ENCODE measurements around the gene ANO9.
"Not testable (repeated sequence)": the region's sequence is repeated elsewhere in the genome, so short reads cannot be mapped to it uniquely, and the experiment has no call there.

ANO9 gene

DNA sequence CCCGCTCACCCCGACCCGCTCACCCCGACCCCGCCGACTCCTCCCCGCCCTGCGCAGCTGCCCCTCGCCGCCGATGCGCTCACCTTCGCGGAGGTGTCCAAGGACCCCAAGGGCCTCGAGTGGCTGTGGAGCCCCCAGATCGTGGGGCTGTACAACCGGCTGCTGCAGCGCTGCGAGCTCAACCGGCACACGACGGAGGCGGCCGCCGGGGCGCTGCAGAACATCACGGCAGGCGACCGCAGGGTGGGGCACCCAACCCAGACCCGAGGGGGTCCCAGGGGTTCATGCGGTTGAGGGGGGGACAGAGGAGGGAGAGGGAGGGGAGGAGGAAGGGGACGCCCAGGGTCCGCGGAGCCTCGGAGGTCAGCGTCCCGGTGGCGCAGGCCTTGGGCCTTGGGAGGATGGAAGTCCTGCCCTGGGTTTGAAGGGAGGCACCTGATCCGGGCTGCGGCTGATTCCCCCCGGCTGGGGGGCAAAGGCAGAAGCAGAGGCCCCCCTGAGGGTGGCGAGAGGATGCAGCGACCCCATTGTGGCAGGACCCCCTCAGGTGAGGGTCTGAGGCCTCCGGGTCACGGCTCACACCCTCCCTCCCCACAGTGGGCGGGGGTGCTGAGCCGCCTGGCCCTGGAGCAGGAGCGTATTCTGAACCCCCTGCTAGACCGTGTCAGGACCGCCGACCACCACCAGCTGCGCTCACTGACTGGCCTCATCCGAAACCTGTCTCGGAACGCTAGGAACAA is 38.6 kb downstream of the ANO9 start:
- DNase-seq (ENCODE audit: low spot score) = no peak

DNA sequence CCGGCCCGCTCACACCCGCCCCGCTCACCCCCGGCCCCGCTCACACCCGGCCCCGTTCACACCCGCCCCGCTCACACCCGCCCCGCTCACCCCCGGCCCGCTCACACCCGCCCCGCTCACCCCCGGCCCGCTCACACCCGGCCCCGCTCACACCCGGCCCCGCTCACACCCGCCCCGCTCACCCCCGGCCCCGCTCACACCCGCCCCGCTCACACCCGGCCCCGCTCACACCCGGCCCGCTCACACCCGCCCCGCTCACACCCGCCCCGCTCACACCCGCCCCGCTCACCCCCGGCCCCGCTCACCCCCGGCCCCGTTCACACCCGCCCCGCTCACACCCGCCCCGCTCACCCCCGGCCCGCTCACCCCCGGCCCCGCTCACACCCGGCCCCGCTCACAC is 40.6 kb downstream of the ANO9 start:
- DNase-seq (ENCODE audit: low spot score) = not testable (repeated sequence)

DNA sequence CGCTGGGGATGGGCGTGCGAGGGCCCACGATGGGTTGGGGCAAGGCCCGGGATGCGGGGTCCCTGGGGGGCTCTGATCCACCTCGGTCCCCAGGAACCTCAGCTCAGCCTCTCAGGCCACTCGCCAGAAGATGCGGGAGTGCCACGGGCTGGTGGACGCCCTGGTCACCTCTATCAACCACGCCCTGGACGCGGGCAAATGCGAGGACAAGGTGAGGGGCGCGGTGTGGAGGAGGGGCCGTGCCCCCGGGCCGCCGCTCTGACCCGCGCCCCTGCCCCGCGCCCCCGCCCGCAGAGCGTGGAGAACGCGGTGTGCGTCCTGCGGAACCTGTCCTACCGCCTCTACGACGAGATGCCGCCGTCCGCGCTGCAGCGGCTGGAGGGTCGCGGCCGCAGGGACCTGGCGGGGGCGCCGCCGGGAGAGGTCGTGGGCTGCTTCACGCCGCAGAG is 41.5 kb downstream of the ANO9 start:
- DNase-seq (ENCODE audit: low spot score) = no peak

DNA sequence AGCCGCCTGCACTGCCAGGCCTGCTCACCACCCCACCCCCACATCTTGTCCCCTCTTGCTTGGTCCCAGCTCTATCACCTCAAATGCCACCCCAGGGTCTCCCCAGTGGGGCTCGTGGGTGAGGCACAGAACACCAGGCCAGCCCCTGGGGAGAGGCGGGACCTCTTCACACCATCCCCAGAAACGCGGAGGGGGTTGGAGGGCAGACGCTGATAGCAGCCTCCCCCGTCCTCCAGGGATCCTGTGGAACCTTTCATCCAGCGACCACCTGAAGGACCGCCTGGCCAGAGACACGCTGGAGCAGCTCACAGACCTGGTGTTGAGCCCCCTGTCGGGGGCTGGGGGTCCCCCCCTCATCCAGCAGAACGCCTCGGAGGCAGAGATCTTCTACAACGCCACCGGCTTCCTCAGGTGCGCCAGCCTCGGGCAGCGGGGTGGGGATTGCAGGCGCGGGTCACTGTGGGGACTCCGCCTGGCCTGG is 42.0 kb downstream of the ANO9 start:
- DNase-seq (ENCODE audit: low spot score) = no peak

DNA sequence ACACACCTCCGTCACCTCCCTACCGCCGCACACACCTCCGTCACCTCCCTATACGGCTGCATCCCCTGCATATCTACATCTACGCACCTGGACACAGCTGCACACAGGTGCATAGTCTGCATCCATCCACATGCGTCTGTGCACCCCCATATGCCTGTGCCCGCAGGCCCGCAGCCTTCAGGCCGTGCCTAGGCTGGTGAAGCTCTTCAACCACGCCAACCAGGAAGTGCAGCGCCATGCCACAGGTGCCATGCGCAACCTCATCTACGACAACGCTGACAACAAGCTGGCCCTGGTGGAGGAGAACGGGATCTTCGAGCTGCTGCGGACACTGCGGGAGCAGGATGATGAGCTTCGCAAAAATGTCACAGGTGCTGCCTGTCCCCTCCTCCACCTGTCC is 43.0 kb downstream of the ANO9 start:
- no peak for DNase-seq (ENCODE audit: low spot score)

DNA sequence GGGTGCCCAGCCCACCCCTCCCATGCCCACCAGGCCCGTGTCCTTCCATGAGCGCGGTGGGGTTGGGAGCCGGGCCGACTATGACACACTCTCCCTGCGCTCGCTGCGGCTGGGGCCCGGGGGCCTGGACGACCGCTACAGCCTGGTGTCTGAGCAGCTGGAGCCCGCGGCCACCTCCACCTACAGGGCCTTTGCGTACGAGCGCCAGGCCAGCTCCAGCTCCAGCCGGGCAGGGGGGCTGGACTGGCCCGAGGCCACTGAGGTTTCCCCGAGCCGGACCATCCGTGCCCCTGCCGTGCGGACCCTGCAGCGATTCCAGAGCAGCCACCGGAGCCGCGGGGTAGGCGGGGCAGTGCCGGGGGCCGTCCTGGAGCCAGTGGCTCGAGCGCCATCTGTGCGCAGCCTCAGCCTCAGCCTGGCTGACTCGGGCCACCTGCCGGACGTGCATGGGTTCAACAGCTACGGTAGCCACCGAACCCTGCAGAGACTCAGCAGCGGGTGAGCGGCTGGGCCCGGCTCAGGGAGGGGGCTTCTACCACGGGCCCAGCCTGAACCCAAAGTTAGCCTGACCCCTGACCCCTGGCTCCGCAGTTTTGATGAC is 44.8 kb downstream of the ANO9 start:
- DNase-seq (ENCODE audit: low spot score) = peak; percentile 61

DNA sequence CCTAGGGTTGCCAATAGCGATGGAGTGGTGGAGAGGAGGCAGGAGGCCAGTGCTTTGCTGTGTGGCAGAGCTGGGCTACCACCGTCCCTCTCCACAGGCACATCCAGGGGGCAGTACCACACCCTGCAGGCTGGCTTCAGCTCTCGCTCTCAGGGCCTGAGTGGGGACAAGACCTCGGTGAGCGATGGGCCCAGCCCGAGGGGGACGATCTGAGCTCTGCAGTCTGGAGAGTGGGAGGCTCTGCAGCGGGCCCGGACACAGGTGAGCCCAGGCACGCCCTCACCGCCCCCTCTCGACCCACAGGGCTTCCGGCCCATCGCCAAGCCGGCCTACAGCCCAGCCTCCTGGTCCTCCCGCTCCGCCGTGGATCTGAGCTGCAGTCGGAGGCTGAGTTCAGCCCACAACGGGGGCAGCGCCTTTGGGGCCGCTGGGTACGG is 45.3 kb downstream of the ANO9 start:
- DNase-seq (ENCODE audit: low spot score) = no peak

DNA sequence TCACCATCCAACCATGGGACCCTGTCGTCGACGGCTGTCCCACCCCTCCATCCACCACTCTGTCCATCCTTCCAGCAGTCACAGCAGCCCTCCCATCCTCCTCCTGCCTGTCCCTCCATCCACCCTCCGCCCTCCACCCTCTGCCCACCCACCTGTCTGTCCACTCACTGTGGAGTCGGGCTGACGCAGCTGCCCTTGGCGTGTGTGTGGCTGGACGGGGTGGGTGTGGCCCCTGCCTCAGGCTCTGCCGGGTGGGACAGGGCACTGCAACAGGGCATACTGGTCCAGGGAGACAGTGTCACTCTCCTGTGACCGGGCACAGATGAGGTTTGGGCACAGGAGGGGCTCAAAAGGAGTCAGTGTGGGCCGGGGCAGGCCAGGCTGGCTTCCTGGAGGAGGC is 45.9 kb downstream of the ANO9 start:
- no peak for DNase-seq (ENCODE audit: low spot score)

DNA sequence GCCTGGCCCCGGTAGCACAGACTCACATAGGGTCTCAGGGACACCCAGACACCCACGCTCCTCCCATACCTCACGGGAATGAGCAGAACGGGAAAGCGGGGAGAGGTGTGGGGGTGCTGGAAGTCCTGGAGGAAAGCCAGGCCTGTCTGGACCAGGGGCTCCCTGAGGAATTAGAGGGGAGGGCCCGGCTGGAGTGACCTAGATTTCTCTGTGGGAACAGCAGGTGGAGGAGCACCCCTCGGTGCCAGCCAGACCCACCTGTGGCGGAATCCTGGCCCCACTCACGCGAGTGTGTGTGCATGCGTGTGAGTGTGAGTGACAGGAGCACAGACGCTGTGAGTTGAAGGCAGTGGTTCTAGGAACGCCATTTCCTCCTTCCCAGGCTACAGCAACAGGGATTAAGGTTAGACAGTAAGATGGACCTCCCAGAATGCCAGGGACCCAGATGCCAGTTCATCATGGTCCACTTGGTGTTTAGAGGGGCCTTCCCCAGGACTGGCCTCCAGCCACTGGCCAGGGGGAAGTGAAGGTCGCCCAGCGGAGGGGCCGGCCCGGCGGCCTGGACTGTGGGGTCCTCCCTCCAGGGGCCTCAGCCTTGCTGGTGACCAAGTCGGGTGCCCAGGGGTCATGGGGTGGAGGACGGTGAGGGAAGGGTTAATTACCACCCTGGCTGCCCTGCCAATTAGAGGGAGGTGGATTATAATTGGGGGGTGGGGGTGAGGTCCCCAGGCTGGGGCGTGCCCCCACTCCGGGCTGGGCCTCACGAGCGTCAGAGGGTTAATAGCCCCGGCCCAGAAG is 46.8 kb downstream of the ANO9 start:
- no peak for DNase-seq (ENCODE audit: low spot score)

DNA sequence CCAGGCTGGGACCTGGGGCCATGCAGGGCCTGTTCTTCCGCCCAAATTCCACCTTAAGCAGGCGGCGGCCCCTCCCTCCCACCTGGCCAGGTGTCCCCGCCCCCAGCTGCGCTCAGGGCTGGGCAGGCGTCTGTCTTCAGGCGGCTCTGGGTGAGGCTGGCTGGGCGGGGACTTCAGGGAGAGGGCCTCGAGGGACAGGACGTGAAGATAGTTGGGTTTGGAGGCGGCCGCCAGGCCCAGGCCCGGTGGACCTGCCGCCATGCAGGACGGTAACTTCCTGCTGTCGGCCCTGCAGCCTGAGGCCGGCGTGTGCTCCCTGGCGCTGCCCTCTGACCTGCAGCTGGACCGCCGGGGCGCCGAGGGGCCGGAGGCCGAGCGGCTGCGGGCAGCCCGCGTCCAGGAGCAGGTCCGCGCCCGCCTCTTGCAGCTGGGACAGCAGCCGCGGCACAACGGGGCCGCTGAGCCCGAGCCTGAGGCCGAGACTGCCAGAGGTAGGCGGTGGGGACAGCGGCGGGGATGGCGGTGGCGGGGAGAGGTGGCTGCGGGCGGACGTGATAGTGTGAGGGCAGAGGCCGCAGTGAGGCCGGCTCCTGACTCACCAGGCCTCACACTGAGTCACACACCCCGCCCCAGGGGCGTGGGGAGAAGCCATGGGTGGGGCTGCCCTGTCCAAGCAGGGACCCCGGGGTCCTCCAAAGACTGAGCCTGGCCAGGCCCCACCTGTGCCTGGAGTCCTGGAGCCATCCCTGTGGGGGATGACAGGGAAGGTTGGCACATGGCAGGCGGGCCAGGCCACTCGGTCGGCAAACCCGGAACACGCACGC is 47.6 kb downstream of the ANO9 start, which contains the start of gene PKP3:
TSS of gene PKP3 (plus strand) at position 176 of the 824 bp plus-strand sequence. CDS start at position 260, 84 bp downstream.
- DNase-seq (ENCODE audit: low spot score) = no peak

DNA sequence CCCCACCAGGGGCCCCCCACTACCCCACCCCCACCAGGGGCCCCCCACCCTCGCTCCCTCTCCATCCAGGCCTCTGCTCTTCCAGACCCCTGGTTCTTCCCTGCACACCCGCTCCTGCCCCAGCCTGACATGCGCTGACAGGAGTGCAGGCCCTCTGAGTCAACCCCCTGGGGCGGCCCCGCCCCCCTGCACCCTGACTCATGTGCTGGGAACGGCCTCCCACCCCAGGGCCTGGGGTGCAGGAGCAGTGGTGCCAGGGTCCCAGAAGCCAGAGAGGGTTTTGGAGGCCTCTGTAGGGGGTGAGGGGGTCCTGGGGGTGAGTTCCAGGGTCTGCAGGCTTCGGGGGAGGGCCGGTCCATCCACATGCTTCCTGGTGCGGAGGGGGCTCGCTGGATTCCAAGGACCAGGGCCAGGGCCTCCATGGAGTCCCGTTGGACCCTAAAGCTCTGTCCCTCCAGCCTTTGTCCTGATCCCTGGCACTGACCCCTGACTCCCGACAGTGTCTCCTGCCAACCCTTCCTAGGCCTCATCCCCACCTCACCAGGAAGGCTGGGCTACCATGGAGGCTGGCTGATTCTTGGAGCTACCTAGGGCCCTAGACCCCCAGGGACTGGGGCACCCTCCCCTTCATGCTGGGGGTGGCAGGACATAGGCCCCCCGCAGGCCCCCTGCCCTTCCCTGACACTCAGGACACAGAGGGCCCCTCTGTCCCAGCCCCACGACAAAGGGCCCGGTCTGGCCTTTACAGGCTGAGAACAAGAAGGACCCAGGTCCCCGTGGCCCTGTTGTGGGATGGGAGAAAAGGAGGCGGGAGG is 48.4 kb downstream of the ANO9 start:
- DNase-seq (ENCODE audit: low spot score) = no peak

DNA sequence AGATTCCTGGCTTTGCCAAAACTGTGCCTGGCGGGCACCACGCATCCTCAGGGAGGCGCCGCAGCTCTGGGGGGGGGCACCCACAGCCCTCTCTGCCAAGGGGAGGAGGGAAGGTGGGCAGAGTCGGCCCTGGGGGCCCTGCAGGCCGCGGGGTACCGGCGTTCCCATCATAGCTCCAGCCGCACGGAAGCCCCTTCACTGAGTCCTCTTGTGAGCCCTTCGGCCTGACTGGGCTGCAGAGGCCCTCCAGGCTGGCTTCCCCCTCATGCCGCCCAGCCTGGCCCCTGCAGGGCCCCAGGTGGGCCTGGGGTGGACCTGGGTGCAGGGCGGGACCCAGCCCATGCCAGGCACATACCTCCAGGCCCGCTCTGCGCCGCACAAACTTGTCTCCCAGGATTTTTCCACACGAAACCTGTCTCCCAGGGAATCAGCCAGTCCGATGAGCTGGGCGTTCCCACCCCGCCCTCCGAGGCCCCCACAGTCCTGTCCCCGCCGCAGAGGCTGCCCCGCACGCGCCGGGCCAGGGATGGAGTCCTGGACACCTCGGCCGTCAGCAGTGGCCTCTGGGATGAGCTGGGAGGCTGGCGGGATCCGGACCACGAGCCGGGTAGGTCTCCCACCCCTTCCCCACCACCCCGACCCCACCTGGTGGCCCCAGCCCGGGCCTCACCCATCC is 49.6 kb downstream of the ANO9 start:
- no peak for DNase-seq (ENCODE audit: low spot score)

DNA sequence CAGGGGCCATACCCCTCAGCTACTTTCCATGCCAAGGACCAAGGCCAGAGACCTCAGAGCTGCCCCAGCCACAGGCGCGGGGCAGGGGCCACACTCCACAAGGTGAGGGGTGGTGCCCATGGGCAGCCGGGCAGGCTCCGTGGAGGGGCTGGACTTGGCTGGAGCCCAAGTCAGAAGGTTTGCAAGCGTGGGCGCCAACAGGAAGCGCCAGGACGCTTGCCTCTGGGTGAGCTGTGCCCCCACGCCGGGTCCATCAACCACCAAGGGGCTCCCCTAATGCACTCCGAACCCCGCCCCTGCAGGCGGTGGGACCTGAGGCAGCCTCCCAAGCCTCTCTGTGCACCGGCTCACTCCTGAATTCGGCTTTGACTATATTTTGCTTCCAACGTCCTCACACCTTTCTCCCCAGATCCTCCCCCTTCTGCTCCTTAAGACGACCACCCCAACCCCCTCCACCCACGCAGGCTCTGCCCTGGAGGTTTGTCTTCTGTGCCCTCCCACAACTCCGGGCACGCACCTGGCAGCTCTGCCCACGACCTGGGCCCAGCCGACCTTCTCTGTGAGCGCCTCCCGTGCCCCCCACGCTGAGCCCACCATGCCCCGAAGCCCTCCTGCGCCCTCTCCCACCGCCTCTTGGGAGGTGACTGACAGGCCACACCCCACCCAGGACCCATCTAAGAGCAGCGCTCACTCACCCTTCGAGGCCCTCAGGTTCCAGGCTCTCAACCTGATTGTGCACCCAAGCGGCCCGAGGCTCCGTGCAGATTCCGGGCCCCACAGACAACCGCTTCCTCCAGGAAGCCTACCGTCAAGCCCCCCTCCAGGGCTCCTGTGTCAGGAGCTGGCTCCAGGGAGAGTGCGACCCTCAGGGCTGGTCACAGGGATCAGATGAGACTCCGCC is 50.4 kb downstream of the ANO9 start:
- DNase-seq (ENCODE audit: low spot score) = no peak

DNA sequence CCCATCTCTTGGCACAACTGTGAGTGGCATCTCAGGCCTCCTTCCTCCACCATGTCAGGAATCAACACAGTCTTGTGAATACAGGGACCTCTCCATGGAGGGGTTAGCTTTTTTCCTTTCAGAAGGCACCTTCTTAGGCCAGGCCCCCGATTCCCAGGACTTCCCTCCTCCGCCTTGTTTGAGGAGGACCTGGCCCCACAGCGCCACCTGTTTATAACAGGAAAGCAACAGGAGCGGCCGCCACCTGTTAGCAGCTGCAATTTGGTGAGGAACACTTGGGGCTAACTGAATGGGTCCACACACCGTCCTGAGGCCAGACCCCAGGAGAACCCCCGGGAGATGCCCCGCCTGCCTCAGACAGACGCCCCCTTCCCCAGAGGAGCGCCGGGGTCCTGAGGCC is 51.6 kb downstream of the ANO9 start:
- DNase-seq (ENCODE audit: low spot score) = no peak

DNA sequence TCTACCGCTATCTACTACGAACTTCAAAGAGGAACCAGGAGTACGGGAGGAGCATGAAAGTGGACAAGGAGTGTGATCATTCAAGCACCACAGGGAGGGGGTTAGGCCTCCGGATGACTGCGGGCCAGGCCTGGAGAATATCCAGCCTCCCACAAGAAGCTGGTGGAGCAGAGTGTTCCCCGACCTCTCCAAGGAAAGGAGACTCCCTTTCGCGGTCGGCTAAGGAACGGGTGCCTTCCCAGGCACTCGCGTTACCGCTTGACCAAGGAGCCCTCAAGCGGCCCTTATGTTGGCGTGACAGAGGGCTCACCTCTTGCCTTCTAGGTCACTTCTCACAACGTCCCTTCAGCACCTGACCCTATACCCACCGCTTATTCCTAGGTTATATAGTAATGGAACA is 52.4 kb downstream of the ANO9 start:
- not testable (repeated sequence) for DNase-seq (ENCODE audit: low spot score)

DNA sequence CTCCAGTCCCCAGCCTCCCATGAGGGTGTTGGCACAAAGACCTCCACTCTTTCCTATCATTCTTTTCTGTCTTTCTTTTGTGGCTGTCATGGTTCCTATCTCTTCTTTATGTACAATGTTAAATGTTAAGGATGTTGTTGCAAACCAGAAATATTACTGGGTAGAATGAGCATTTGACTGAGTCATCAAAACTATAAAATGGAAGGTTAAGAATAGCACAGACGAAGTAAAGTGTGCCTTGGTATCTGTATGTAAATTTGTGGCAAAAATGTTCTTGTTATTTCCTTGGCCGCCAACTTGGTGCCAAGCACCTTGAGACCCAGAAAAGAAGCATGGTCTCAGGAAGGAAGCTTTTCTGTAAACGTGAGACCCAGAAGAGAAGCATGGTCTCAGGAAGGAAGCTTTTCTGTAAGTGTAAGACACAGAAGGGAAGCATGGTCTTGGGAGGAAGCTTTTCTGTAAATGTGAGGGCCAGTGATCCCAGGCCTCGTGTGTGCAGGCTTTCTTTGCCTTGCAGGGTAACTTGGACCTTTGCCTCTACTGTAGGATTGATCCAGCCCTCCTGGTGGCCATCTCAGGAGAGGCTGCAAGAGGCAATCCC is 54.5 kb downstream of the ANO9 start:
- DNase-seq (ENCODE audit: low spot score) = no peak

DNA sequence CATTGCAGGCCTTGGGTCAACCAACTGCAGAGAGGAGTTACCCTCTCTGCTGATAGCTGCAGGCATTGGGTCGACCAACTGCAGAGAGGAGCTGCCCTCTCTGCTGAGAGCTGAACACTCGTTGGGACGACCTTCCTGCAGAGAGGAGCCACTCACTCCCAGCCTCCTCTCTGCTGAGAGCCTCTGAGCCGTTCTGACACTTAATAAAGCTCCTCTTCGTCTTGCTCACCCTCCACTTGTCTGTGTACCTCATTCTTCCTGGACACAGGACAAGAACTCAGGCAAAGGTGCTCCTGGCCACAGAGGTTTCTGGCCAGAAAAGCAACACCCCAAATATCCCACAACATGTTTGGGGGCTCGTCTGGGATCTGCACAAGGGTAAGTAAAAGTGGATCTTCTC is 55.3 kb downstream of the ANO9 start:
- DNase-seq (ENCODE audit: low spot score) = no peak

DNA sequence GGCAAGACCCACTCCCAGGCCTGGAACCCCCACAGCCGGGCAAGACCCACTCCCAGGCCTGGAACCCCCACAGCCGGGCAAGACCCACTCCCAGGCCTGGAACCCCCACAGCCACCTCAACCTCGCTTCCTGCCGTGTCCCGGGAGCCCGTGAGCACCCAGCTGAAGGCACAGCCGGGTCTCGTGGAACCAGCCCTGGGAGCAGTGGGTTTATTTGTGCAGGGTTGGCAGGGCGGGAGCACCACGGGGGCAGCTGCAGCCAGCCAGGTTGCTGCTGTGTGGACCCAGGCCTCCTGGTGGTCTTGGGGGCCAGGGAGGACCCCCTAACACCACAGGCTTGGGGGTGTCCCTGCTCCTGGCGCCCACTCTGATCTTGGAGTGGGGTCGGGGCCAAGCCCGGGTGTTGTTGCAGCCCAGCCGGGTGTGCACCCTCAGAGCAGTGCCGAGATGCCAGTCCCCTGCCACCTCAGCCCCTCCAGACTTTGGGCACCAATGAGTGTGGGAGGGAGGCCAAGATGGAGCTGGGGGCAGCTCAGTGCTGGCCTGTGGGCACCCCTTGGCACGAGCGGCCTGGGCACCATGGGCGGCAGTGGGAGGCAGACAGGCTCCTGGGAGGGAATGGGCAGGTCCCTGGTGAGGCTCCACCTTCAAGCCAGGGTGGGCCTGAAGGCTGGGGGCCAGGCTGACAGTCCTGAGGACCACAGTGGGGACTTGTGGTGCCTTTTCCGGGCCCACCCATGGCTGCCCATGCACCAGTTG is 56.0 kb downstream of the ANO9 start:
- DNase-seq (ENCODE audit: low spot score) = no peak
